Rectal smooth muscle tissue (tissue), 1 donor: ENCODE data around the gene RAB6A.
A peak's percentile ranks its signal among the peaks of the same experiment; 100 is the strongest.

ENCODE experiments used
- H3K27ac ChIP-seq: one replicate; pipeline ENCODE4 v1.7.0; 2013; ENCODE audit warnings: low read depth, low read length, inconsistent platforms
- H3K27me3 ChIP-seq: one replicate; pipeline ENCODE4 v1.7.0; 2013; ENCODE audit warnings: low read length; ENCODE audit not compliant: control insufficient read depth, insufficient read depth
- H3K36me3 ChIP-seq: one replicate; pipeline ENCODE4 v1.7.0; 2013; ENCODE audit warnings: low read length; ENCODE audit not compliant: control insufficient read depth, insufficient read depth
- H3K4me1 ChIP-seq: one replicate; pipeline ENCODE4 v1.7.0; 2013; ENCODE audit warnings: low read length; ENCODE audit not compliant: control insufficient read depth, insufficient read depth
- H3K4me3 ChIP-seq: one replicate; pipeline ENCODE4 v1.7.0; 2013; ENCODE audit warnings: low read length
- H3K9ac ChIP-seq: one replicate; pipeline ENCODE4 v1.7.0; 2013; ENCODE audit warnings: low read length

RAB6A gene

GRCh38 chr11:73760679-73761402, at the start of gene RAB6A:
Gene RAB6A (minus strand): TSS chr11:73761074. CDS start chr11:73760635, 439 bp downstream.
- peak within 1 kb of the TSS; percentile 96 for H3K9ac ChIP-seq
- H3K27me3 ChIP-seq: no peaks in the 10 kb centered on the region
- no peaks in the 10 kb centered on the region for H3K36me3 ChIP-seq
- peak within 1 kb of the TSS; percentile 98 for H3K4me3 ChIP-seq
- H3K4me1 ChIP-seq: peaks cover 12% of the 10 kb centered on the region
- peak within 1 kb of the TSS; percentile 97 for H3K27ac ChIP-seq

DNA sequence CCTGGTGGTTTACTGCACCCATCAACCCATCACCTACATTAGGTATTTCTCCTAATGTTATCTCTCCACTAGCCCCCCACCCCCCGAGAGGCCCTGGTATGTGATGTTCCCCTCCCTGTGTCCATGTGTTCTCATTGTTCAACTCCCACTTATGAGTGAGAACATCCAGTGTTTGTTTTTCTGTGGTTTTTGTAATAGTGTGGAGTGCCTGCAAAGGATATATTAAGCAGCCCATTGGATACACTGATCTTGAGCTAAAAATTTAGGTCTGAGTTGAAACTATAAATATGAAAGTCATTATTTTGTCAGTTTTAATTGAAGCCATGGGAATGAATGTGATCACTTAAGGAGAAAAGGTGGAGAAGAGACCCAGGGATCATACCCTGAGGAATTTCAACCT, 49.8 kb upstream of the RAB6A start:
- H3K9ac ChIP-seq: no peak overlapping the region
- no peak overlapping the region for H3K4me3 ChIP-seq
- no peaks in the 10 kb centered on the region for H3K27me3 ChIP-seq
- H3K27ac ChIP-seq: no peak overlapping the region
- H3K4me1 ChIP-seq: no peaks in the 10 kb centered on the region
- peaks cover 2% of the 10 kb centered on the region for H3K36me3 ChIP-seq

- Histone ChIP-seq H3K4me1 (no peaks in the 10 kb centered on the region), H3K9ac (no peak overlapping the region), H3K4me3 (no peak overlapping the region), H3K27ac (no peak overlapping the region), H3K36me3 (peaks cover 2% of the 10 kb centered on the region), H3K27me3 (no peaks in the 10 kb centered on the region)
Measured at GRCh38 chr11:73808052-73808451, 47.2 kb upstream of the RAB6A start.

GRCh38 chr11:73804712-73805111, 43.8 kb upstream of the RAB6A start:
- Histone ChIP-seq H3K4me1 (no peaks in the 10 kb centered on the region), H3K36me3 (peaks cover 2% of the 10 kb centered on the region), H3K27me3 (no peaks in the 10 kb centered on the region), H3K4me3 (no peak overlapping the region), H3K9ac (no peak overlapping the region), H3K27ac (no peak overlapping the region)

GRCh38 chr11:73801136-73801535, 40.3 kb upstream of the RAB6A start:
- no peaks in the 10 kb centered on the region for H3K4me1 ChIP-seq
- peaks cover 2% of the 10 kb centered on the region for H3K36me3 ChIP-seq
- no peaks in the 10 kb centered on the region for H3K27me3 ChIP-seq
- no peak overlapping the region for H3K27ac ChIP-seq
- no peak overlapping the region for H3K9ac ChIP-seq
- H3K4me3 ChIP-seq: no peak overlapping the region

DNA sequence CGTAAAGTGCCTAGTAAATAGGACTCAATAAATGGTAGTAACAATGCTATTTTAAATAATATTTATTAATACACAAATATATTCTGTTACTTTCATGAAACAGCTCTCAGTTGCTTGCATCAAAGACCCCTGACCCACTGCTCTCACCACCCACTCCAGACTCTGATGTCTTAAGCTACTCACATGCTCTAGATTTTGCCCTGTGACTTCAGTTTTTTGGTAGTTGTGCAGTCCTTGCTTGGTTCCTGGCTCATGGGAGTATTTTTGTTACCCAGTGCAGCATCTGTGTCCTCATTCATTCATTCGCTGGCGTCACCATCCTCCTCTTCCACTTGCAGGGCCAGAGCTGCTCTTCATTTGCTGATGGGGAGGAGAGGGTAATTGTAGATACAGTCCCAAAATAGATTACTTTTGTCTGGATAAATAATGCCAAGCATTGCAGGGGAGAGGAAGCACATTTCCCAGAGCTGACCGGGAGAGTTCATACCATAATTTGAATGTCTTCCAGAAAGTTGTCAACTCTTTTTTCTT, 39.5 kb upstream of the RAB6A start:
- no peaks in the 10 kb centered on the region for H3K4me1 ChIP-seq
- H3K4me3 ChIP-seq: no peak overlapping the region
- H3K27ac ChIP-seq: no peak overlapping the region
- H3K36me3 ChIP-seq: no peaks in the 10 kb centered on the region
- no peak overlapping the region for H3K9ac ChIP-seq
- H3K27me3 ChIP-seq: no peaks in the 10 kb centered on the region

- H3K27ac ChIP-seq: no peak overlapping the region
- H3K9ac ChIP-seq: no peak overlapping the region
Measured at GRCh38 chr11:73797457-73797856, 36.6 kb upstream of the RAB6A start.

GRCh38 chr11:73795925-73796632, 35.2 kb upstream of the RAB6A start:
- Histone ChIP-seq H3K27ac (no peak overlapping the region), H3K36me3 (no peaks in the 10 kb centered on the region), H3K9ac (no peak overlapping the region), H3K4me1 (no peaks in the 10 kb centered on the region), H3K27me3 (no peaks in the 10 kb centered on the region), H3K4me3 (no peak overlapping the region)

More at GRCh38 chr11:73797457-73797856, 36.6 kb upstream of the RAB6A start:
- Histone ChIP-seq H3K4me1 (no peaks in the 10 kb centered on the region), H3K36me3 (no peaks in the 10 kb centered on the region), H3K27me3 (no peaks in the 10 kb centered on the region), H3K4me3 (no peak overlapping the region)

- Histone ChIP-seq H3K4me3 (no peak overlapping the region), H3K9ac (no peak overlapping the region), H3K36me3 (no peaks in the 10 kb centered on the region), H3K27ac (no peak overlapping the region), H3K27me3 (no peaks in the 10 kb centered on the region), H3K4me1 (no peaks in the 10 kb centered on the region)
Measured at GRCh38 chr11:73792584-73792983, 31.7 kb upstream of the RAB6A start.

GRCh38 chr11:73789279-73789670, 28.4 kb upstream of the RAB6A start:
- Histone ChIP-seq H3K4me1 (peaks cover 2% of the 10 kb centered on the region), H3K36me3 (no peaks in the 10 kb centered on the region), H3K27ac (peak overlapping the region; percentile 89), H3K9ac (no peak overlapping the region), H3K4me3 (peak overlapping the region; percentile 89), H3K27me3 (no peaks in the 10 kb centered on the region)

GRCh38 chr11:73787643-73788558, 27.0 kb upstream of the RAB6A start, which contains the start of gene MRPL48:
Gene MRPL48 (plus strand): TSS chr11:73787874. CDS start chr11:73787972, 98 bp downstream.
- Histone ChIP-seq H3K4me1 (peaks cover 2% of the 10 kb centered on the region), H3K27me3 (no peaks in the 10 kb centered on the region), H3K36me3 (no peaks in the 10 kb centered on the region), H3K9ac (peak within 1 kb of the TSS; percentile 63), H3K27ac (peak within 1 kb of the TSS; percentile 89), H3K4me3 (peak within 1 kb of the TSS; percentile 89)
